IMR-90 (cell line): ENCODE data around the gene CFAP70. TPM values are rescaled to one million over a fixed set of nuclear protein-coding genes. Genes with fewer than 3 reads are reported as not detected.

Source experiments
- ATAC-seq: fragments of 200-7000 bp; cut with Tn5 transposase; 2 replicates; pipeline ENCODE4 v1.9.1; 2020; ENCODE audit warnings: low read depth, mild to moderate bottlenecking, moderate library complexity
- BruUV-seq: library from RNA; stranded (reverse); fragments of 400-500 nt; replicated peaks from 2 replicates; lab custom pipeline; 2021; lab: Mats Ljungman, UMichigan
- CTCF ChIA-PET: fragments of 300-600 bp; formaldehyde crosslinking; extraction: SDS; loops from one replicate; lab custom pipeline; 2021; ENCODE audit warnings: antibody characterized with exemption; lab: Yijun Ruan, JAX
- POLR2A ChIA-PET: fragments of 300-600 bp; sonication (Branson Sonifier 250); formaldehyde crosslinking; loops from one replicate; lab custom pipeline; 2022; ENCODE audit warnings: antibody characterized with exemption; ENCODE audit not compliant: unreplicated experiment; lab: Charles Lee
- DNase-seq: peaks from one replicate; pipeline ENCODE4 v3.0.0; 2013
- H2AFZ ChIP-seq: replicated peaks from 2 replicates; pipeline ENCODE3; 2013; ENCODE audit warnings: low read length, mild to moderate bottlenecking; ENCODE audit not compliant: poor library complexity
- H2AK5ac ChIP-seq: 2 replicates; pipeline ENCODE4 v1.6.1; 2013; ENCODE audit warnings: low read depth, low read length, inconsistent platforms
- H2AK9ac ChIP-seq: replicated peaks from 2 replicates; pipeline ENCODE3; 2013; ENCODE audit warnings: mild to moderate bottlenecking, low read depth, low read length, moderate library complexity; ENCODE audit not compliant: poor library complexity
- H2BK120ac ChIP-seq: 2 replicates; pipeline ENCODE4 v1.6.1; 2013; ENCODE audit warnings: low read depth, low read length, inconsistent platforms
- H2BK15ac ChIP-seq: 3 replicates; pipeline ENCODE4 v1.6.1; 2013; ENCODE audit warnings: low read depth, low read length, inconsistent platforms
- H2BK20ac ChIP-seq: 2 replicates; pipeline ENCODE4 v1.6.1; 2013; ENCODE audit warnings: low read depth, mild to moderate bottlenecking, inconsistent platforms, low read length, moderate library complexity
- H2BK5ac ChIP-seq: 2 replicates; pipeline ENCODE4 v1.6.1; 2013; ENCODE audit warnings: mild to moderate bottlenecking, low read depth, low read length, inconsistent platforms; ENCODE audit not compliant: poor library complexity, severe bottlenecking
- H3K14ac ChIP-seq: replicated peaks from 2 replicates; pipeline ENCODE4 v1.6.1; 2013; ENCODE audit warnings: low read depth, low read length, inconsistent platforms
- H3K18ac ChIP-seq: 2 replicates; pipeline ENCODE4 v1.6.1; 2013; ENCODE audit warnings: low read depth, low read length, control low read depth
- H3K23ac ChIP-seq: 2 replicates; pipeline ENCODE4 v1.6.1; 2013; ENCODE audit warnings: low read depth, low read length, inconsistent platforms
- H3K27ac ChIP-seq: 2 replicates; pipeline ENCODE4 v1.5.1; 2013; ENCODE audit warnings: mild to moderate bottlenecking, control low read depth, low read length; ENCODE audit not compliant: insufficient read depth
- H3K27me3 ChIP-seq: 2 replicates; pipeline ENCODE4 v1.6.1; 2013; ENCODE audit warnings: low read length; ENCODE audit not compliant: control insufficient read depth, insufficient read depth
- H3K36me3 ChIP-seq: 2 replicates; pipeline ENCODE4 v1.6.1; 2013; ENCODE audit warnings: low read length, mixed read lengths; ENCODE audit not compliant: control insufficient read depth, insufficient read depth
- H3K4ac ChIP-seq: 2 replicates; pipeline ENCODE4 v1.6.1; 2013; ENCODE audit warnings: low read depth, low read length, inconsistent platforms
- H3K4me1 ChIP-seq: 2 replicates; pipeline ENCODE4 v1.6.1; 2013; ENCODE audit warnings: low read length, mixed read lengths; ENCODE audit not compliant: control insufficient read depth, insufficient read depth
- H3K4me2 ChIP-seq: 2 replicates; pipeline ENCODE4 v1.6.1; 2013; ENCODE audit warnings: low read depth, mild to moderate bottlenecking, control low read depth, low read length, moderate library complexity
- H3K4me3 ChIP-seq: 2 replicates; pipeline ENCODE4 v1.5.1; 2013; ENCODE audit warnings: low read depth, mild to moderate bottlenecking, control low read depth, low read length, moderate library complexity; ENCODE audit not compliant: insufficient read depth
- H3K56ac ChIP-seq: 2 replicates; pipeline ENCODE4 v1.6.1; 2013; ENCODE audit warnings: low read length, inconsistent platforms; ENCODE audit not compliant: insufficient read depth; ENCODE audit errors: extremely low read depth
- H3K79me1 ChIP-seq, 2 experiments: 2 replicates each; pipeline ENCODE4 v1.6.1; 2013; ENCODE audit warnings: low read length in 2 of 2, inconsistent platforms in 1 of 2, low read depth in 1 of 2
- H3K9ac ChIP-seq: 2 replicates; pipeline ENCODE4 v1.6.1; 2013; ENCODE audit warnings: low read depth, low read length, control low read depth
- H3K9me1 ChIP-seq: 2 replicates; pipeline ENCODE4 v1.6.1; 2013; ENCODE audit warnings: low read length, inconsistent platforms; ENCODE audit not compliant: insufficient read depth
- H3K9me3 ChIP-seq: 2 replicates; pipeline ENCODE4 v1.6.1; 2013; ENCODE audit warnings: low read length; ENCODE audit not compliant: control insufficient read depth, insufficient read depth
- H4K20me1 ChIP-seq: 2 replicates; pipeline ENCODE4 v1.6.1; 2013; ENCODE audit warnings: low read length, inconsistent platforms; ENCODE audit not compliant: insufficient read depth
- H4K5ac ChIP-seq: 2 replicates; pipeline ENCODE4 v1.6.1; 2013; ENCODE audit warnings: mild to moderate bottlenecking, low read depth, low read length, control low read depth
- H4K8ac ChIP-seq, 2 experiments: 2 replicates each; pipeline ENCODE4 v1.6.1; 2013; ENCODE audit warnings: low read depth in 2 of 2, low read length in 2 of 2, control low read depth in 1 of 2, inconsistent platforms in 1 of 2
- H4K91ac ChIP-seq: 2 replicates; pipeline ENCODE4 v1.6.1; 2013; ENCODE audit warnings: low read depth, low read length, inconsistent platforms; ENCODE audit not compliant: insufficient read depth
- CEBPB ChIP-seq: IDR thresholded peaks from 2 replicates; pipeline ENCODE4 v1.6.1; 2012; ENCODE audit warnings: low read depth, low read length, improper control_type of control experiment
- CHD1 ChIP-seq: IDR thresholded peaks from 2 replicates; pipeline ENCODE4 v1.6.1; 2012; ENCODE audit warnings: low read depth, low read length, improper control_type of control experiment
- CTCF ChIP-seq: conservative IDR thresholded peaks from 2 replicates; pipeline ENCODE4 v1.5.1; 2012; ENCODE audit warnings: mild to moderate bottlenecking, low read depth, low read length, improper control_type of control experiment
- FOS ChIP-seq: fragments of 150-350 bp; IDR thresholded peaks from 2 replicates; pipeline ENCODE4 v1.6.1; 2016; ENCODE audit warnings: low read depth, low read length
- MAFK ChIP-seq: IDR thresholded peaks from 2 replicates; pipeline ENCODE4 v1.6.1; 2012; ENCODE audit warnings: low read depth, low read length, improper control_type of control experiment
- MAZ ChIP-seq: IDR thresholded peaks from 2 replicates; pipeline ENCODE4 v1.6.1; 2012; ENCODE audit warnings: low read depth, mild to moderate bottlenecking, low read length, improper control_type of control experiment, moderate library complexity, borderline replicate concordance
- MXI1 ChIP-seq: IDR thresholded peaks from 2 replicates; pipeline ENCODE4 v1.6.1; 2012; ENCODE audit warnings: low read depth, mild to moderate bottlenecking, low read length, moderate library complexity, borderline replicate concordance
- NFE2L2 ChIP-seq: fragments of 150-350 bp; IDR thresholded peaks from 2 replicates; pipeline ENCODE4 v1.6.1; 2016; ENCODE audit warnings: low read depth, mild to moderate bottlenecking, low read length
- POLR2A ChIP-seq: IDR thresholded peaks from 2 replicates; pipeline ENCODE4 v1.6.1; 2012; ENCODE audit warnings: mild to moderate bottlenecking, low read depth, low read length
- RAD21 ChIP-seq: IDR thresholded peaks from 2 replicates; pipeline ENCODE4 v1.6.1; 2012; ENCODE audit warnings: low read length, improper control_type of control experiment
- RCOR1 ChIP-seq: IDR thresholded peaks from 2 replicates; pipeline ENCODE4 v1.6.1; 2012; ENCODE audit warnings: mild to moderate bottlenecking, low read length, improper control_type of control experiment; ENCODE audit not compliant: insufficient replicate concordance
- RFX5 ChIP-seq: IDR thresholded peaks from 2 replicates; pipeline ENCODE4 v1.8.0; 2012; ENCODE audit warnings: low read depth, mild to moderate bottlenecking, low read length, moderate library complexity
- SMC3 ChIP-seq: fragments of 150-350 bp; IDR thresholded peaks from 2 replicates; pipeline ENCODE4 v1.6.1; 2016; ENCODE audit warnings: low read depth, mild to moderate bottlenecking, antibody characterized with exemption, low read length, moderate library complexity
- WGBS, 2 experiments: methylation state at CpG; one replicate each; pipeline versions ENCODE4 v1.1.5 to v1.1.7; 2013; ENCODE audit warnings: missing lambda C conversion rate in 2 of 2; ENCODE audit not compliant: insufficient read length in 1 of 2; ENCODE audit errors: extremely low coverage in 2 of 2; 5-methylcytosine and 5-hydroxymethylcytosine counted together
- dilution Hi-C: fragments of 300-500 bp; cut with HindIII; formaldehyde crosslinking; loops from one replicate; pipeline ENCODE4 v1.14.3; 2018; ENCODE audit warnings: low sequenced_read_pairs; ENCODE audit not compliant: unreplicated experiment
- in situ Hi-C: fragments of 300-500 bp; cut with MboI; formaldehyde crosslinking; loops from 3 replicates; pipeline ENCODE4 v1.14.3; 2019; ENCODE audit warnings: low sequenced_read_pairs, inconsistent platforms, mixed read lengths
- intact Hi-C: fragments of 100-400 bp; cut with micrococcal nuclease; formaldehyde crosslinking; loops from 2 replicates; pipeline ENCODE4 v1.10.0; 2022
- polyA plus RNA-seq, 3 experiments: library from polyadenylated mRNA; depleted of rRNA; stranded (reverse); fragments of >200 nt; gene quantifications; 2 replicates each; pipeline ENCODE4 v1.2.3, GENCODE V29; 2012; ENCODE audit warnings: low replicate concordance in 1 of 3
- total RNA-seq: library from RNA; depleted of rRNA; stranded (reverse); fragments of >200 nt; gene quantifications from 2 replicates; pipeline ENCODE4 v1.2.3, GENCODE V29; 2012
- TF ChIP-seq, protein P1 (sequence below): fragments of 150-350 bp; IDR thresholded peaks from 2 replicates; pipeline ENCODE4 v1.6.1; 2017; ENCODE audit warnings: mild to moderate bottlenecking, antibody characterized with exemption, low read length, low read depth
- TF ChIP-seq, protein P2 (sequence below): fragments of 150-350 bp; IDR thresholded peaks from 2 replicates; pipeline ENCODE4 v1.6.1; 2016; ENCODE audit warnings: low read depth, mild to moderate bottlenecking, low read length, moderate library complexity, borderline replicate concordance

Gene CFAP70
- total and polyA plus RNA-seq, 2 of the 4 experiments (the other 2 are of a cell fraction) = 0.15 to 0.18 TPM

- Histone ChIP-seq H3K4me2 (no peak overlapping the region), H2BK20ac (no peak overlapping the region), H3K9me3 (no peaks in the 10 kb centered on the region), H3K27ac (no peak overlapping the region), H3K4ac (no peak overlapping the region), H2AFZ (no peak overlapping the region), H2BK5ac (no peak overlapping the region), H3K79me1 (no peaks in the 10 kb centered on the region), H2BK15ac (no peak overlapping the region), H4K8ac (no peak overlapping the region), H4K20me1 (no peaks in the 10 kb centered on the region), H2AK9ac (no peak overlapping the region), H2BK120ac (no peak overlapping the region), H3K36me3 (no peaks in the 10 kb centered on the region), H3K18ac (no peak overlapping the region), H3K9ac (no peak overlapping the region), H3K56ac (no peak overlapping the region), H4K91ac (no peak overlapping the region), H2AK5ac (no peak overlapping the region), H3K9me1 (no peaks in the 10 kb centered on the region), H3K14ac (no peak overlapping the region), H3K4me1 (no peaks in the 10 kb centered on the region), H3K23ac (no peak overlapping the region), H4K5ac (no peak overlapping the region), H3K27me3 (peaks cover 19% of the 10 kb centered on the region), H3K4me3 (no peak overlapping the region)
- no TSS peak for BruUV-seq
- ChIA-PET CTCF (no interaction called here), POLR2A (no interaction called here)
- DNase-seq = no peak
- no CpG with 5 or more reads among the region's 2 CpGs for WGBS, 2 experiments
- intact Hi-C loops (loop anchor here (10.0 kb wide), 1 partner anchor 138 kb away; no protein-coding TSS in a partner anchor), in situ Hi-C loops (no loop called here), dilution Hi-C loops (no loop called here)
- ATAC-seq = no peak
- no peak for TF ChIP-seq SMC3
- TF ChIP-seq MAZ = no peak
- no peak for TF ChIP-seq RFX5
- TF ChIP-seq, protein P1, sequence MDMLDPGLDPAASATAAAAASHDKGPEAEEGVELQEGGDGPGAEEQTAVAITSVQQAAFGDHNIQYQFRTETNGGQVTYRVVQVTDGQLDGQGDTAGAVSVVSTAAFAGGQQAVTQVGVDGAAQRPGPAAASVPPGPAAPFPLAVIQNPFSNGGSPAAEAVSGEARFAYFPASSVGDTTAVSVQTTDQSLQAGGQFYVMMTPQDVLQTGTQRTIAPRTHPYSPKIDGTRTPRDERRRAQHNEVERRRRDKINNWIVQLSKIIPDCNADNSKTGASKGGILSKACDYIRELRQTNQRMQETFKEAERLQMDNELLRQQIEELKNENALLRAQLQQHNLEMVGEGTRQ = no peak
- TF ChIP-seq, protein P2, sequence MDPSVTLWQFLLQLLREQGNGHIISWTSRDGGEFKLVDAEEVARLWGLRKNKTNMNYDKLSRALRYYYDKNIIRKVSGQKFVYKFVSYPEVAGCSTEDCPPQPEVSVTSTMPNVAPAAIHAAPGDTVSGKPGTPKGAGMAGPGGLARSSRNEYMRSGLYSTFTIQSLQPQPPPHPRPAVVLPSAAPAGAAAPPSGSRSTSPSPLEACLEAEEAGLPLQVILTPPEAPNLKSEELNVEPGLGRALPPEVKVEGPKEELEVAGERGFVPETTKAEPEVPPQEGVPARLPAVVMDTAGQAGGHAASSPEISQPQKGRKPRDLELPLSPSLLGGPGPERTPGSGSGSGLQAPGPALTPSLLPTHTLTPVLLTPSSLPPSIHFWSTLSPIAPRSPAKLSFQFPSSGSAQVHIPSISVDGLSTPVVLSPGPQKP = no peak
- TF ChIP-seq CEBPB = no peak
- no peak for TF ChIP-seq FOS
- TF ChIP-seq NFE2L2 = no peak
- TF ChIP-seq RCOR1 = no peak
- no peak for TF ChIP-seq MAFK
- no peak for TF ChIP-seq RAD21
- TF ChIP-seq CTCF = no peak
- no peak for TF ChIP-seq CHD1
- no peak for TF ChIP-seq POLR2A
- no peak for TF ChIP-seq MXI1
Observed at GRCh38 chr10:73332379-73332778, 26.3 kb downstream of the CFAP70 start.
